Uterus (tissue), 4 donors: ENCODE data around the gene TMEM131L. TPM values are rescaled to one million over a fixed set of nuclear protein-coding genes. Genes with fewer than 3 reads are reported as not detected.

ENCODE experiments used
- DNase-seq, 2 donors: peaks; one replicate each; pipeline ENCODE4 v3.0.0-alpha.2; 2019 to 2020
- H3K27ac ChIP-seq, 2 donors: fragments of 200-600 bp; sonication (generic); 1 replicate in 1 of 2; 2 replicates in 1 of 2; pipeline ENCODE4 v1.5.1; 2016 to 2018
- H3K27me3 ChIP-seq, 2 donors: fragments of 200-600 bp; sonication (generic); one replicate each; pipeline ENCODE4 v1.5.1; 2018 to 2019; ENCODE audit warnings: control low read depth in 1 of 2
- H3K36me3 ChIP-seq, 2 donors: fragments of 200-600 bp; sonication (generic); one replicate each; pipeline ENCODE4 v1.5.1; 2019; ENCODE audit warnings: control low read depth in 1 of 2
- H3K4me1 ChIP-seq, 2 donors: fragments of 200-600 bp; sonication (generic); one replicate each; pipeline ENCODE4 v1.5.1; 2018 to 2019; ENCODE audit warnings: control low read depth in 1 of 2
- H3K4me3 ChIP-seq, 2 donors: fragments of 200-600 bp; sonication (generic); 1 replicate in 1 of 2; 2 replicates in 1 of 2; pipeline ENCODE4 v1.5.1; 2018 to 2019; ENCODE audit warnings: mild to moderate bottlenecking in 1 of 2
- H3K9me3 ChIP-seq, 2 donors: fragments of 200-600 bp; sonication (generic); one replicate each; pipeline ENCODE4 v1.5.1; 2019; ENCODE audit warnings: control low read depth in 1 of 2
- CTCF ChIP-seq, 4 experiments: fragments of 200-600 bp in 2 of 4; fragments of 450-650 bp in 2 of 4; sonication (generic) in 2 of 4; IDR thresholded peaks; one replicate each; pipeline ENCODE4 v1.5.1; 2016 to 2019; ENCODE audit warnings: antibody characterized with exemption in 4 of 4, mild to moderate bottlenecking in 2 of 4, moderate library complexity in 1 of 4
- POLR2A ChIP-seq, 2 donors: fragments of 450-650 bp; IDR thresholded peaks; one replicate each; pipeline ENCODE4 v1.6.1; 2016; ENCODE audit warnings: antibody characterized with exemption in 2 of 2, mild to moderate bottlenecking in 1 of 2, moderate library complexity in 1 of 2
- intact Hi-C: fragments of 100-400 bp; cut with DNase I; formaldehyde crosslinking; loops from one replicate; pipeline ENCODE4 v1.15.1; 2023; ENCODE audit warnings: low total_unique reads
- total RNA-seq, 4 donors: library from RNA; depleted of rRNA in 3 of 4; stranded (reverse); fragments of >200 nt in 3 of 4; gene quantifications; one replicate each; pipeline versions ENCODE4 v1.1.0 to v1.2.4, GENCODE V29; 2014 to 2023
- donor health status: DM: yes; HTN: yes; CAD: no.

TMEM131L gene
- total RNA-seq, 4 donors from 2014 or later = 2.4 to 49.6 (median 18.0) TPM

GRCh38 chr4:153485359-153485758 lies 19.2 kb downstream of the TMEM131L start:
- Histone ChIP-seq H3K9me3 (no peaks in the 10 kb centered on the region), H3K36me3 (no peaks in the 10 kb centered on the region), H3K27ac (peak overlapping the region in 1 of 2 donors; percentile 69), H3K4me1 (peaks cover 0 to 5% of the 10 kb centered on the region in 2 donors), H3K4me3 (no peak overlapping the region), H3K27me3 (no peaks in the 10 kb centered on the region)
- TF ChIP-seq POLR2A (IDR thresholded peaks at IDR 0.05) (no peak), CTCF (IDR thresholded peaks at IDR 0.05) (no peak)
- DNase-seq = no peak
- intact Hi-C loops = no loop called here

- H3K4me1 ChIP-seq = peaks cover 0 to 5% of the 10 kb centered on the region in 2 donors
- no peak for DNase-seq
- no peaks in the 10 kb centered on the region for H3K27me3 ChIP-seq
- peak overlapping the region; percentile 68 to 69 for H3K27ac ChIP-seq
- TF ChIP-seq CTCF (IDR thresholded peaks at IDR 0.05) = no peak
- no peak for TF ChIP-seq POLR2A (IDR thresholded peaks at IDR 0.05)
- H3K9me3 ChIP-seq = no peaks in the 10 kb centered on the region
- H3K4me3 ChIP-seq = no peak overlapping the region
- intact Hi-C loops = no loop called here
- no peaks in the 10 kb centered on the region for H3K36me3 ChIP-seq
These were observed 19.7 kb downstream of the TMEM131L start for GRCh38 chr4:153485860-153486259.

- H3K4me3 ChIP-seq = no peak overlapping the region
- H3K9me3 ChIP-seq = no peaks in the 10 kb centered on the region
- peak overlapping the region; percentile 68 to 69 for H3K27ac ChIP-seq
- intact Hi-C loops = no loop called here
- H3K27me3 ChIP-seq = no peaks in the 10 kb centered on the region
- H3K4me1 ChIP-seq = peaks cover 0 to 5% of the 10 kb centered on the region in 2 donors
- TF ChIP-seq POLR2A (IDR thresholded peaks at IDR 0.05) (no peak), CTCF (IDR thresholded peaks at IDR 0.05) (no peak)
- peak; percentile 31 to 39 for DNase-seq
- no peaks in the 10 kb centered on the region for H3K36me3 ChIP-seq
These were observed 20.4 kb downstream of the TMEM131L start for GRCh38 chr4:153486281-153487151.

GRCh38 chr4:153488006-153488891 lies 22.1 kb downstream of the TMEM131L start:
- Histone ChIP-seq H3K4me1 (peaks cover 0 to 5% of the 10 kb centered on the region in 2 donors), H3K4me3 (no peak overlapping the region), H3K36me3 (no peaks in the 10 kb centered on the region), H3K9me3 (no peaks in the 10 kb centered on the region), H3K27ac (peak overlapping the region; percentile 68 to 69), H3K27me3 (no peaks in the 10 kb centered on the region)
- intact Hi-C loops = no loop called here
- TF ChIP-seq POLR2A (IDR thresholded peaks at IDR 0.05) (no peak), CTCF (IDR thresholded peaks at IDR 0.05) (no peak)
- DNase-seq = no peak
